Neural crest cell (in vitro differentiated cells): ENCODE measurements around the gene ATP6AP1. TPM values are rescaled to one million over a fixed set of nuclear protein-coding genes. Genes with fewer than 3 reads are reported as not detected.
A peak's percentile ranks its signal among the peaks of the same experiment; 100 is the strongest.

Experiments used
- DNase-seq: peaks from one replicate; pipeline ENCODE4 v3.0.0; 2021; ENCODE audit warnings: low read depth, mixed read lengths, low spot score
- H3K27ac Mint-ChIP-seq: one replicate; pipeline ENCODE4 v1.8.0; 2021; ENCODE audit warnings: mild to moderate bottlenecking, mixed read lengths; ENCODE audit not compliant: unreplicated experiment
- H3K27me3 Mint-ChIP-seq: 2 replicates; pipeline ENCODE4 v1.8.0; 2021; ENCODE audit warnings: low read depth, mild to moderate bottlenecking, mixed read lengths
- H3K36me3 Mint-ChIP-seq: 2 replicates; pipeline ENCODE4 v1.8.0; 2021; ENCODE audit warnings: low read depth, mild to moderate bottlenecking, mixed read lengths
- H3K4me1 Mint-ChIP-seq: 2 replicates; pipeline ENCODE4 v1.8.0; 2021; ENCODE audit warnings: mixed read lengths
- H3K4me3 Mint-ChIP-seq: one replicate; pipeline ENCODE4 v1.8.0; 2021; ENCODE audit warnings: mild to moderate bottlenecking, mixed read lengths
- H3K9me3 Mint-ChIP-seq: 2 replicates; pipeline ENCODE4 v1.8.0; 2021; ENCODE audit warnings: mixed read lengths
- CTCF ChIP-seq: fragments of 200-600 bp; sonication (generic); conservative IDR thresholded peaks from 2 replicates; pipeline ENCODE4 v1.5.0; 2021; ENCODE audit warnings: antibody characterized with exemption, mild to moderate bottlenecking
- total RNA-seq: library from RNA; stranded (reverse); gene quantifications from 2 replicates; pipeline ENCODE4 v1.2.1, GENCODE V29; 2021

Gene ATP6AP1
- total RNA-seq, 1 donor from 2014 or later = 79.8 TPM

GRCh38 chrX:154432210-154432609, 3.7 kb downstream of the ATP6AP1 start:
- Mint-ChIP-seq H3K4me1 (peaks cover 27% of the 10 kb centered on the region), H3K27me3 (no peaks in the 10 kb centered on the region), H3K9me3 (no peaks in the 10 kb centered on the region), H3K4me3 (no peak overlapping the region), H3K36me3 (peaks cover 15% of the 10 kb centered on the region), H3K27ac (no peak overlapping the region)
- TF ChIP-seq CTCF = no peak
- no peak for DNase-seq

- Mint-ChIP-seq H3K27ac (no peak overlapping the region), H3K9me3 (no peaks in the 10 kb centered on the region), H3K27me3 (no peaks in the 10 kb centered on the region), H3K4me1 (peaks cover 29% of the 10 kb centered on the region), H3K36me3 (peaks cover 15% of the 10 kb centered on the region), H3K4me3 (peak overlapping the region; percentile 67)
- DNase-seq = no peak
- TF ChIP-seq CTCF = no peak
Measured at GRCh38 chrX:154433605-154434004, 5.1 kb downstream of the ATP6AP1 start.

- DNase-seq = no peak
- no peak overlapping the region for H3K27ac Mint-ChIP-seq
- H3K4me3 Mint-ChIP-seq = peak overlapping the region; percentile 31
- H3K9me3 Mint-ChIP-seq = no peaks in the 10 kb centered on the region
- H3K4me1 Mint-ChIP-seq = peaks cover 23% of the 10 kb centered on the region
- no peaks in the 10 kb centered on the region for H3K27me3 Mint-ChIP-seq
- H3K36me3 Mint-ChIP-seq = peaks cover 13% of the 10 kb centered on the region
- no peak for TF ChIP-seq CTCF
Measured at GRCh38 chrX:154434394-154435168, 6.1 kb downstream of the ATP6AP1 start.

- peaks cover 13% of the 10 kb centered on the region for H3K36me3 Mint-ChIP-seq
- H3K27ac Mint-ChIP-seq = no peak overlapping the region
- H3K9me3 Mint-ChIP-seq = no peaks in the 10 kb centered on the region
- peak overlapping the region; percentile 86 for H3K4me3 Mint-ChIP-seq
- DNase-seq = no peak
- TF ChIP-seq CTCF = no peak
- H3K4me1 Mint-ChIP-seq = peaks cover 20% of the 10 kb centered on the region
- no peaks in the 10 kb centered on the region for H3K27me3 Mint-ChIP-seq
Measured at GRCh38 chrX:154435171-154435733, 6.8 kb downstream of the ATP6AP1 start.

- no peaks in the 10 kb centered on the region for H3K9me3 Mint-ChIP-seq
Measured at GRCh38 chrX:154436374-154436982, 8.0 kb downstream of the ATP6AP1 start.

More at GRCh38 chrX:154436374-154436982, 8.0 kb downstream of the ATP6AP1 start:
- peaks cover 13% of the 10 kb centered on the region for H3K4me1 Mint-ChIP-seq
- H3K36me3 Mint-ChIP-seq = peaks cover 8% of the 10 kb centered on the region
- H3K27ac Mint-ChIP-seq = peak overlapping the region; percentile 91
- no peak for DNase-seq
- no peak for TF ChIP-seq CTCF
- H3K27me3 Mint-ChIP-seq = no peaks in the 10 kb centered on the region
- H3K4me3 Mint-ChIP-seq = peak overlapping the region; percentile 86
